C4-2B (cell line): Measurements from ENCODE around the gene PLSCR5.

ENCODE experiments used
- CTCF ChIP-seq: fragments of 450-650 bp; conservative IDR thresholded peaks from 2 replicates; pipeline ENCODE4 v1.5.1; 2017; ENCODE audit warnings: mild to moderate bottlenecking
- ZFX ChIP-seq: fragments of 450-650 bp; IDR thresholded peaks from 2 replicates; pipeline ENCODE4 v1.6.1; 2017

GRCh38 chr3:146575636-146576035 lies 29.5 kb downstream of the PLSCR5 start:
- no peak for TF ChIP-seq CTCF
- no peak for TF ChIP-seq ZFX
